HG03159 (cell line): Measurements from ENCODE around the gene ARHGAP8.
"Not testable (repeated sequence)": the region's sequence is repeated elsewhere in the genome, so short reads cannot be mapped to it uniquely, and the experiment has no call there.

Source experiments
- ATAC-seq: cut with Tn5 transposase; IDR thresholded peaks from one replicate; pipeline ENCODE4 v1.9.1; 2021; ENCODE audit warnings: mild to moderate bottlenecking, moderate library complexity; ENCODE audit not compliant: unreplicated experiment

The ARHGAP8 gene

GRCh38 chr22:44799946-44800634 lies 47.7 kb downstream of the ARHGAP8 start:
- ATAC-seq: not testable (repeated sequence)

GRCh38 chr22:44801476-44801875 lies 49.1 kb downstream of the ARHGAP8 start:
- ATAC-seq: no peak

DNA sequence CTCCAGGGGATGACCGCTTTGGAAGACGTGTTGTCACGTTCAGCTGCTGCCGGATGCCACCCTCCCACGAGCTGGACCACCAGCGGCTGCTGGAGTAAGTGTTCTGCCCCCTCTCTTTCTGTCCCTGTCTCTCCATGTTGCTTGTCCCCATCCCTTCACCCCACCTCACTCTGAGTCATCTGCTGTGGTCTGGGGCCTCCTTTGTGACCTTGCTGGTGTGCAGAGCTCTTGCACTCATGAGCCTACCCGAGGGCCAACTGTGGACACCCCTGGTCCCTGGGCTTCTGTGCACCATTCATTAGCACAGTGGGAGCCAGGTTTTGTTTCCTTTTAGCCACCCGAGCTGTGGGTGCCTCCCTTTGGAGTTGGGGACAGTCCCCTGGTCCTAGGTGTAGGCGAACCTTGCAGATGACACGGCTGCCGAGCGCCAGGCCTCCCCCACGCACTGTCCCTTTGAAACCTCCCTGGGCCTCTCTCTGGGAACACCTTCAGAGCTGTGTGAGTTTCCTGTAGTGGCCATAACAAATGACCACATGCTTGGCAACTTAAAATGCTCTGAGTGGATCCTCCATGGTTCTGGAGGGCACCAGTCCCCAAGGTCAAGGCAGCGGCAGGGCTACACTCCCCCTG lies 49.8 kb downstream of the ARHGAP8 start:
- ATAC-seq: no peak

GRCh38 chr22:44802956-44803355 lies 50.6 kb downstream of the ARHGAP8 start:
- ATAC-seq: no peak

DNA sequence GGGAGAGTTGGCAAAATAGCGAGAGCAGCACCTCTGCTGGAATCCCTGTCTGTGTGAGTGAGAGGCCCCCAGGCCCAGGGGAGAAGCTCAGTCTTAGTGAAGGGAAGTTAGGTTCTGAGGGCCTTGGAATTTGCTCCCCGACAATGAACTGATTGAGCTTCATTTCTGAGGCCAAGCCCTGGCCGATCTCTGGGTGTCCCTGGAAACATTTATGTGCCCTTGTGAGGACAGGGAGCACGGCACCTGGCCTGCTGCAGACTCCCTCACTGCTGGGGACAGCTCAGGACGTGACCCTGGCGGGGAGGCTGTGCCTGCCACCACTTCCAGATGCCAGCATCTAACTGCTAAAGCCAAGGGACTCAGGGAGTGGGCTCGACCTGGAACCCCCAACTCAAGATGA lies 52.0 kb downstream of the ARHGAP8 start:
- ATAC-seq: no peak

GRCh38 chr22:44805711-44806110 lies 53.3 kb downstream of the ARHGAP8 start:
- no peak for ATAC-seq

DNA sequence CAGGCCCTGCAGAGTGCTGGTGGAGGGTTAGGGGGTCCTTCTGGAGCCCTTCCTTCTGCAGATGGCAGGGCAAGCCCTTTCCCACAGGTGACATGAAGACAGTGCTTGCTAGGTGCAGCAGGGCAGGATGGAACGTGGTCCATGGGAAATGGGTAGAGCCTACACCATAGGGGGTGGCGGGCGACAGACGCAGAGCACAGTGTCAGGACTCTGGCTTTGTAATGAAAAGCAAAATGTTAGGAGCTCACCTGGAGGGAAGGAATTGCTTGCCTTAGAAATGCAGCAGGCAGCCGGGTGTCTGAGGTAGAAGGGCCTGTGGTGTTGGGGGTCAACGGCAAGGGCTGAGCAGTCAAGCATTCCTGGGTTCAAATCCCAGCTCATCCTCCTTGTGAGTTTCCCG lies 54.9 kb downstream of the ARHGAP8 start:
- no peak for ATAC-seq

GRCh38 chr22:44807915-44808690 lies 55.7 kb downstream of the ARHGAP8 start:
- no peak for ATAC-seq

GRCh38 chr22:44809456-44809855 lies 57.1 kb downstream of the ARHGAP8 start:
- ATAC-seq: no peak

DNA sequence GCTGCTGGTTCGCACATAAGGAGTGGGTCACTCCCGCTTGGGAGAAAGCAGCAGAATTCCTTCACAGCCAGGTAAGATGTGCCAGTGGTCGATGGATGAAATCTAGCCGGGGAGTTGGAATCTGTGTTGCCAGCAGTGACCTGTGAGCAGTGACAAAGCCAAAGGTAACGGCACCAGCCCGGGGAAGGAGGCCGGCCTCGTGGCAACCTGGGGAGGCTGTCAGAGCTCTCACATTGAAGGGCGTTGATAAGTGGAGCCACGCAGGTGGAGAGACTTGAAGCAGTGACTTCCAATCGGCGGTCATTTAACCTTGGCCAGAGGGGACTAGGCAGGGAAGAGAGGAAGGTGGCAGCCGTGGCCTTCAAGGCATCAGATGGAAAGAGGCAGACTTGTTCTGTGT lies 58.8 kb downstream of the ARHGAP8 start:
- ATAC-seq: no peak

GRCh38 chr22:44813416-44813815 lies 61.0 kb downstream of the ARHGAP8 start:
- ATAC-seq: no peak

DNA sequence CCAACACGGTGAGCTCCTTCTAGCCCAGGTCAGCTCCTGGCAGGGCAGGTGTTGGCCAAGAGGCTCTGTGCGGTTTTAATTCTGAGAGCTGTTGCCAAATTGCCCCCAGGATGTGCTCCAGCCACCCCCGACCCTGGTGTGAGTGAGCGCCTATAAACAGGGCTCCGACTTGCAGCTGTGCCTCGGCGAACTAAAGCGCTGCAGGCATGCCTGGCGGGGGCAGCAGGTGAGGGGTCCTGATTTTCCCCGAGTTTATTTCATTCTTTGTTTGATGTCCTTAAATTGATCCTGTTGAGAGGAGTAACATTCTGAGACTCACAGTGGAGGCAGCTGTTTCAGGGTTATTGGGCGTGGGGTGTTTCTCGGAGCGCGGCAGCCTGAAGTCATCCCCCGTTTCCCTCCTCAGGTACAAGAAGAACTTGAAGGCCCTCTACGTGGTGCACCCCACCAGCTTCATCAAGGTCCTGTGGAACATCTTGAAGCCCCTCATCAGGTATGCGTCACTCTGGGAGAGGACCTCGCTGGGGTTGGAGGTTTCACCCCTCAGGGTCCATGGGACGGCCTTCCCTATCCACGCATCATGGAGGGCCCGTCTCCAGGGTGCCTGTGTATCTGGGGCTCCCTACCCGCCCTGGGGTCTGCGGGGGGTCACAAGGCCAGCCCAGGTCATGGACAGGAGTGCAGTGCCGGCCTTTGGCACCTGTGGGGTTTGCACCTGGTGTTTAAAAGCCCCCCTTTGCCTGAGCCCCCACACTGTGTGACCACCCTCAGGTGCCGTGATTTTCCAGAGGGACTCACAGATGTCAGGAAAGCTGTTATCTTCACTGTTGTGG lies 62.1 kb downstream of the ARHGAP8 start:
- ATAC-seq: no peak

GRCh38 chr22:44815099-44816070 lies 63.0 kb downstream of the ARHGAP8 start:
- no peak for ATAC-seq

- no peak for ATAC-seq
Observed at GRCh38 chr22:44816141-44816540, 63.8 kb downstream of the ARHGAP8 start.

DNA sequence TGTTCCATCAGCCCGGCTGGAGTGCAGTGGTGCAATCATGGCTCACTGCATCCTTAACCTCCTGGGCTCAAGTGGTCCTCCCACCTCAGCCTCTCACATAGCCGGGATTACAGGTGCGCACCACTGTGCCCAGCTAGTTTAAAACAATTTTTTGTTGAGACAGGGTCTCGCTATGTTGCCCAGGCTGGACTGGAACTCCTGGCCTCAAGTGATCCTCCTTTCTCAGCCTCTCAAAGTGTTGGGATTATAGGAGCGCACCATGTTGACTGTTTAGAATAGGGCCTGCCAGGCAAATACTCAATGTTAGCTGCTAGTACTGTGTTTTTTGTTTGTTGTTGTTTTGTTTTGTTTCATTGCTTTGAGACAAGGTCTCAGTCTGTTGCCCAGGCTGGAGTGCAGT lies 66.4 kb downstream of the ARHGAP8 start:
- ATAC-seq: no peak

DNA sequence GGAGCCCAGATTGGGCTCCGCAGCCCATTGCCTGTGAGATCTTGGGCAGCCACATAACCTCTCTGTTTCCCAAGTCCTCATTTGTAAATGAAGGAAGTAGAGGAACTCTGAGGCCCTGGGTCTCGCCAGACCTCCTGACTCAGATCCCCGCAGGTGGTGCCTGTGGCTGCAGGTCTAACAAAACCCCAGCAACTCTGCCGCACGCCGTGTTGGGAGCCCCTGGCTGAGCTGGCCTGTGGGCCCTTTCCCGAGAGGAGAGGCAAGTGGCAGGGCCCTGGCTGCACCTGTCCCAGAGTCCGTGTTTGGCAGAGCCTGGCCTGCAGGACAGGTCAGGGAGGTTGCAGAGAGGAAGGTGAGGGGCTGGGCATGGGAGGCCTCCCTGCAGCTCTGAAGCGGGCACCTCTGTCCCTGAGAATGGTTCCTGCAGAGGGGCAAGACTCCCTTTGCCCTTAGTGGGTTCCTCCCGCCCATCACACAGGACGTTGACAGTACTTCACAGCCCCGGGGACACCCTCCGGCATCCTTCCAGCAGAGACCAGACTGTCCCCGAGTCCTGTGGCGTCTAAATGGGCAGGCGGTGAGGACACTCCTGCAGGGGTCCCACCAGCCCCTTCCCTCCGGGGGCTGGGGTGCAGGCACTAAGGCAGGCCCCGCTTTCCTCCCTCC lies 67.7 kb downstream of the ARHGAP8 start:
- no peak for ATAC-seq

DNA sequence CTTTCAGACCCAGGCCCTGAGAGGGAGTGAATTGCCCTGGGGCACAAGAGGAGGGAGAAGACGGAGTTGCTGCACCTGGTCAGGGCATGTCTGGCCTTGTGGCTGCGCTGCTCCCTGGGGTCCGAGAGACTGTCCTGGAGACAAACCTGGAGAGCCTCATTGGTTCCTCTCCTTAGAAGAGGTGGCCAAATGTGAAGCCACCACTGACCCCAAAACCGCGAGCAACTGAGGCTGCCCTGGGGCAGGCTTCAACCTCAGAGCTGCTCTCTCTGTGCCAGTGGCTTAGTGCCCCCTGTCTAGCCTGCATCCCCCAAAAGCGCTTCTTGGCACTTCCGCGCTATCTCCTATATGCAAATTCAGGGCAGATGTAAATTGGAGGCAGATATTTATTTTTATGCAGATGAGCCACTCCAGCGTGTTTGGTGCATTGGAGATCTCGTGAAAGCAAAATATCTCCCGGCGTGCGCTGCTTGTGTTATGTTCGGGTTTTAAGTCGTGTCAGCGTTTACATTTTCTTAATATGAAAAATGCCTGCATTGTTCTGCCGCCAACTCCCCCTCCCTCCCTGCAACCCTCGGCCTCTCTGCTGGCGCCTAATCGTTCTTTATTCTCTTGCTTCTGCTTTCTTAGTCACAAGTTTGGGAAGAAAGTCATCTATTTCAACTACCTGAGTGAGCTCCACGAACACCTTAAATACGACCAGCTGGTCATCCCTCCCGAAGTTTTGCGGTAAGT lies 69.5 kb downstream of the ARHGAP8 start:
- no peak for ATAC-seq

DNA sequence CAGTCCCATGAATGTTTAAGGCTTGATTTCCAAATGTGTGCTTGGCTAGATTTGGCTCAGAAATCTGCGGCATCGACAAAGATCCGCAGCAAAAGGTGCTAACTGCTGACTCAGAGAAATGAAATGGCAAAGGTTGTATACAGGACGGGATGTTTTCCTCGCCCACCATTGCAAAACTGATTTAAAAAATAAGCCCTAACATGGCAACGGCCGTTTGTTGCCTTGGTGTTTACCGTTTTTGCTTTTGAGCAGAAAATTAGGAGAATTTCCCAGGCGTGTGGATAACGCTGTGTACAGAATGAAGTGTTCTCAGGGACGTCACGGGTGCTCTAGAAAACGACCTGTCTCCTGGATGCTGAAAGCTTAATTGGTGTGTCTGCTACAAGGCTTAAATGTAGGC lies 70.2 kb downstream of the ARHGAP8 start:
- ATAC-seq: no peak

- ATAC-seq: no peak
Observed at GRCh38 chr22:44823396-44823795, 71.0 kb downstream of the ARHGAP8 start.
